Measurements from ENCODE around the gene CGA. TPM values are rescaled to one million over a fixed set of nuclear protein-coding genes. Genes with fewer than 3 reads are reported as not detected.
"Not testable (repeated sequence)": the region's sequence is repeated elsewhere in the genome, so short reads cannot be mapped to it uniquely, and the experiment has no call there.

The CGA gene
- not detected for total RNA-seq

DNA sequence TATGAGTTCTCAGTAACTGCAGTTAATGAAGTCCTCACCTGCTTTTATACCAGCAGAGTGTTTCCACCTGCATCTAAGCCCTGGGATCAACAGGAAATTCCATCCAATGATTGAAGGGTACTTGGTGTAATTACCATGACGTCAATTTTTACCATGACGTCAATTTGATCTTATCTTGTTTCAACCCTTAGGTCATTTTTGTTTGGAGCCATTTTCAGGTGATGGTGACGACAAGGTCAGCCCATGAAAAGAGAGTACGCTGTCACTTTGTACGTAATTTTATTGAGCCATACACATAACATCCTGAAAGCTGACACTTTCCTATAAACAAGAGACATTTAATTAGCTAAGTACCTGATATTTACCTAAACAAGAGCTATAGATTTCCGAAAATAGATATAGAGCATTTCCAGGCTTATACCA lies at the start of gene CGA:
Gene CGA (minus strand): TSS at position 20 of the 423 bp plus-strand sequence. CDS start 6,906 bp downstream, outside the sequence.
- H3K27ac ChIP-seq (replicated peaks in 1 of 4) = no peak within 1 kb of the TSS
- peaks cover 0 to 8% (median 0%) of the 10 kb centered on the region in 4 donors for H3K27me3 ChIP-seq
- 61% methylated on average over 6 of the region's 6 CpGs for WGBS
- DNase-seq (ENCODE audit: extremely low spot score) = no peak
- TF ChIP-seq, protein P1, sequence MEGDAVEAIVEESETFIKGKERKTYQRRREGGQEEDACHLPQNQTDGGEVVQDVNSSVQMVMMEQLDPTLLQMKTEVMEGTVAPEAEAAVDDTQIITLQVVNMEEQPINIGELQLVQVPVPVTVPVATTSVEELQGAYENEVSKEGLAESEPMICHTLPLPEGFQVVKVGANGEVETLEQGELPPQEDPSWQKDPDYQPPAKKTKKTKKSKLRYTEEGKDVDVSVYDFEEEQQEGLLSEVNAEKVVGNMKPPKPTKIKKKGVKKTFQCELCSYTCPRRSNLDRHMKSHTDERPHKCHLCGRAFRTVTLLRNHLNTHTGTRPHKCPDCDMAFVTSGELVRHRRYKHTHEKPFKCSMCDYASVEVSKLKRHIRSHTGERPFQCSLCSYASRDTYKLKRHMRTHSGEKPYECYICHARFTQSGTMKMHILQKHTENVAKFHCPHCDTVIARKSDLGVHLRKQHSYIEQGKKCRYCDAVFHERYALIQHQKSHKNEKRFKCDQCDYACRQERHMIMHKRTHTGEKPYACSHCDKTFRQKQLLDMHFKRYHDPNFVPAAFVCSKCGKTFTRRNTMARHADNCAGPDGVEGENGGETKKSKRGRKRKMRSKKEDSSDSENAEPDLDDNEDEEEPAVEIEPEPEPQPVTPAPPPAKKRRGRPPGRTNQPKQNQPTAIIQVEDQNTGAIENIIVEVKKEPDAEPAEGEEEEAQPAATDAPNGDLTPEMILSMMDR (IDR thresholded peaks at IDR 0.05) = no peak
- no peak for TF ChIP-seq POLR2AphosphoS5 (IDR thresholded peaks at IDR 0.05)
- no peak for TF ChIP-seq POLR2A (IDR thresholded peaks at IDR 0.05; ENCODE audit: low read depth)
- no peak for TF ChIP-seq EP300 (IDR thresholded peaks at IDR 0.05)
- no peak within 1 kb of the TSS for H3K4me3 ChIP-seq
- intact Hi-C loops (cut with DNase I) = no loop called here
- H3K9me3 ChIP-seq = no peaks in the 10 kb centered on the region
- no peaks in the 10 kb centered on the region for H3K4me1 ChIP-seq
- no peaks in the 10 kb centered on the region for H3K36me3 ChIP-seq

DNA sequence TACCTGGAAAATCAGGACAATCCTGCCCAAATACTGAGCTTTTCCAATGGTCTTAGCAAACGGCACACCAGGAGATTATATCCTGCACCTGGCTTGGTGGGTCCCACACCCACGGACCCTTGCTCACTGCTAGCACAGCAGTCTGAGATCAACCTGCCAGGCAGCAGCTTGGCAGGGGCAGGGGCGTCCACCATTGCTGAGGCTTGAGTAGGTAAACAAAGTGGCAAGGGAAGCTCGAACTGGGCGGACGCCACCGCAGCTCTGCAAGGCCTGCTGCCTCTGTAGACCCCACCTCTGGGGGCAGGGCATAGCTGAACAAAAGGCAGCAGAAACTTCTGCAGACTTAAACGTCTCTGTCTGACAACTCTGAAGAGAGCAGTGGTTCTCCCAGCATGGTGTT lies 45.0 kb upstream of the CGA start:
- H3K4me3 ChIP-seq; H3K27me3 ChIP-seq; H3K27ac ChIP-seq (replicated peaks in 1 of 4); H3K4me1 ChIP-seq; H3K9me3 ChIP-seq; H3K36me3 ChIP-seq; DNase-seq (ENCODE audit: extremely low spot score): not testable (repeated sequence)
- WGBS = 92% methylated on average over 5 of the region's 8 CpGs
- intact Hi-C loops (cut with DNase I) = loop anchor here (2.0 kb wide), 1 partner anchor 97 kb away; no protein-coding TSS in a partner anchor

DNA sequence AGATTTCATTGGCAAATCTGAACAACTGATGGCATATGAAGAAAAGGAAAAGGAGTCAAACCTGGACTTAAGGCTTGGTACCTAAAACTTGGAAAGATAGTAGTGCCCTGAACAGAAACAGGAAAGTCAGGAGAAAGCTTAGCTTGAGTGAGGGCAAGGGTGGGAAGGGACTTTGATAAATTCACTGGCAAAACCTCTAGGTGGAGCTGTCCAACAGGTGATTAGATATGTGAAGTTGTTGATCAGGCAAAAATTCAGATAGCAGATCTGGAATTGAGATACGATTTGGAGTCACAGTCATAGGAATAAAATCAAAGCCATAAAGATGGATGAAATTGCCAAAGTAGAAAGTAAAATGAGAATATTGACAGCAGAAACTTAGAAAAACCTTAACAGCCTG lies 44.3 kb upstream of the CGA start:
- WGBS = 21% methylated on average over 1 of the region's 1 CpG
- H3K9me3 ChIP-seq = no peaks in the 10 kb centered on the region
- H3K4me1 ChIP-seq = no peaks in the 10 kb centered on the region
- H3K27me3 ChIP-seq = peaks cover 0 to 7% (median 0%) of the 10 kb centered on the region in 4 donors
- no peak overlapping the region for H3K4me3 ChIP-seq
- no peak for DNase-seq (ENCODE audit: extremely low spot score)
- H3K36me3 ChIP-seq = no peaks in the 10 kb centered on the region
- intact Hi-C loops (cut with DNase I) = loop anchor here (2.0 kb wide), 1 partner anchor 98 kb away; no protein-coding TSS in a partner anchor
- TF ChIP-seq EP300 (IDR thresholded peaks at IDR 0.05) = no peak
- TF ChIP-seq POLR2AphosphoS5 (IDR thresholded peaks at IDR 0.05) = no peak
- TF ChIP-seq, protein P1 (IDR thresholded peaks at IDR 0.05) = peak; percentile 56 to 77 (median 62)
- H3K27ac ChIP-seq (replicated peaks in 1 of 4) = no peak overlapping the region

DNA sequence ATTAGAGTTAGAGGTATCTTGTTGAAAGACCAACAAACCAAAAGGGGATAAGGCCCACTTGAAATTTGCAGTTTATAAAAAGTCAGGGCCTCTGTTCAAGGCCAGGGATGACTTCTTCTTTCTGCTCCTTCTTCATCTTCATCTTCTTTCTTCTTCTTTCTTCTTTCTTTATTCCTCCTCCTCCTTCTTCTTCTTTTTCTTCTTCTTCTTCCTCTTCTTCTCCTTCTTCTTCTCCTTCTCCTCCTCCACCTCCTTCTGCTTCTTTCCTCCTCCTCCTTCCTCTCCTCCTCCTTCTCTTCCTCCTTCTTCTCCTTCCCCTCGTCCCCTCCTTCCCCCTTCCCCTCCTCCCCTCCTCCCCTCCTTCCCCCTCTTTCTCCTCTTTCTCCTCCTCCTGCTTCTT lies 42.1 kb upstream of the CGA start:
- 43% methylated on average over 1 of the region's 1 CpG for WGBS

DNA sequence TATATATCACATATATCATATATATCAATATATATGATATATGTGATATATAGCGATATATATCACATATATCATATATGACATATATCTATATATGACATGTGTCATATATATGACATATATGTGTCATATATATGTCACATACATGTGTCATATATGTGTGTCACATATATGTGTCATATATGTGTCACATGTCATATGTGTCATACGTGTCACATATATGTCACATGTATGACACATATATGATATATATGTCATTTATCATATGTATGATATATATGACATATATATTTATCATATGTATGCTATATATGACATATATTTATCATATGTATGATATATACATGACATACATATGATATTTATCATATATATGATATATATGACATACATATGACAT lies 32.8 kb upstream of the CGA start:
- intact Hi-C loops (cut with DNase I) = no loop called here
- TF ChIP-seq, protein P1 (IDR thresholded peaks at IDR 0.05) = no peak
- TF ChIP-seq POLR2AphosphoS5 (IDR thresholded peaks at IDR 0.05) = no peak
- no peak for TF ChIP-seq POLR2A (IDR thresholded peaks at IDR 0.05; ENCODE audit: low read depth)
- TF ChIP-seq EP300 (IDR thresholded peaks at IDR 0.05) = no peak
- 84% methylated on average over 2 of the region's 2 CpGs for WGBS
- Histone ChIP-seq H3K27ac (replicated peaks in 1 of 4) (no peak overlapping the region), H3K9me3 (peaks cover 0 to 4% (median 0%) of the 10 kb centered on the region in 4 donors), H3K4me3 (no peak overlapping the region), H3K27me3 (peaks cover 0 to 12% (median 2%) of the 10 kb centered on the region in 4 donors), H3K4me1 (peaks cover 0 to under 1% (median 0%) of the 10 kb centered on the region in 4 donors), H3K36me3 (no peaks in the 10 kb centered on the region)
- no peak for DNase-seq (ENCODE audit: extremely low spot score)

More for the DNA sequence above, 42.1 kb upstream of the CGA start:
- no peaks in the 10 kb centered on the region for H3K4me1 ChIP-seq
- H3K27me3 ChIP-seq = peaks cover 0 to 7% (median 0%) of the 10 kb centered on the region in 4 donors
- no peaks in the 10 kb centered on the region for H3K36me3 ChIP-seq
- DNase-seq (ENCODE audit: extremely low spot score) = no peak
- intact Hi-C loops (cut with DNase I) = no loop called here
- H3K27ac ChIP-seq (replicated peaks in 1 of 4) = no peak overlapping the region
- no peak for TF ChIP-seq POLR2AphosphoS5 (IDR thresholded peaks at IDR 0.05)
- no peak for TF ChIP-seq EP300 (IDR thresholded peaks at IDR 0.05)
- no peak for TF ChIP-seq POLR2A (IDR thresholded peaks at IDR 0.05; ENCODE audit: low read depth)
- TF ChIP-seq, protein P1 (IDR thresholded peaks at IDR 0.05) = no peak
- H3K4me3 ChIP-seq = no peak overlapping the region
- no peaks in the 10 kb centered on the region for H3K9me3 ChIP-seq
